ENCODE results near the gene BEND7. TPM values are rescaled to one million over a fixed set of nuclear protein-coding genes. Genes with fewer than 3 reads are reported as not detected.
"Not testable (repeated sequence)": the region's sequence is repeated elsewhere in the genome, so short reads cannot be mapped to it uniquely, and the experiment has no call there.

The BEND7 gene
- total RNA-seq, 1 donor from 2014 or later = 21.1 TPM

DNA sequence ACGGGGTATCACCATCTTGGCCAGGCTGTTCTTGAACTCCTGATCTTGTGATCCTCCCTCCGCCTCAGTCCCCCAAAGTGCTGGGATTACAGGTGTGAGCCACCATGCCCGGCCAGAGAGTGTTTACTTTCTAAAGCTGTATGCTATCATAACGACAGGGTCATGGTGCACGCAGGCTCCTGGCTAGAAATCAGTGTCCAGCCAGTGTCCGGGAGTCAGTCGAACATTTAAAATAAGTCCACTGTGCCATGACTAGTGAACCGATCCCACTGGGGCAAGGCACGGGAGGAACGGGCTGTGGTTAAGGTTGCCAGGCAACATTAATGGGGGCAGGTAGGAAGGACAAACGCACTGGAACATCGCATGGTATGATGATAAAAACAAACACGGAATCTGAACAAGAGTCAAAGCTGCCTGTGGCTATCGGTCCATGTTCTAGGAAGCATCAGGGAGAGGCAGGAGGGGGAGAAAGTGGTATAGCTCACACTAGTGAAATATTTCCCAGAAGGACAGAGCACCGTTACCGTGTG, 91.7 kb downstream of the BEND7 start:
- Mint-ChIP-seq H3K27ac (ENCODE audit: unreplicated experiment) (no peak overlapping the region), H3K9me3 (ENCODE audit: unreplicated experiment) (no peaks in the 10 kb centered on the region), H3K4me1 (ENCODE audit: low read depth, unreplicated experiment) (peaks cover 3% of the 10 kb centered on the region), H3K36me3 (ENCODE audit: low read depth, unreplicated experiment) (peaks cover 5% of the 10 kb centered on the region), H3K4me3 (ENCODE audit: unreplicated experiment) (no peak overlapping the region), H3K27me3 (ENCODE audit: low read depth, unreplicated experiment) (peaks cover 37% of the 10 kb centered on the region)
- H3K9ac ChIP-seq (ENCODE audit: low read length) = no peak overlapping the region
- TF ChIP-seq EZH2 (IDR thresholded peaks at IDR 0.05; ENCODE audit: insufficient read depth, low read length) (no peak), CTCF (IDR thresholded peaks at IDR 0.05; ENCODE audit: insufficient read depth, low read depth, low read length) (no peak)
- peaks cover 10% of the 10 kb centered on the region for H3K4me1 ChIP-seq (ENCODE audit: insufficient read depth, low read length)
- no peaks in the 10 kb centered on the region for H4K20me1 ChIP-seq (ENCODE audit: insufficient read depth, low read length)
- DNase-seq (ENCODE audit: low read depth) (no peak), FAIRE-seq (no peak)
- no peak overlapping the region for H3K27ac ChIP-seq (ENCODE audit: low read depth, low read length)
- peaks cover 32% of the 10 kb centered on the region for H3K27me3 ChIP-seq (ENCODE audit: insufficient read depth, low read length)
- H3K9me3 ChIP-seq (ENCODE audit: insufficient read depth, low read depth, low read length) = no peaks in the 10 kb centered on the region
- H2AFZ ChIP-seq (ENCODE audit: low read depth, low read length) = no peak overlapping the region
- H3K79me2 ChIP-seq (ENCODE audit: insufficient read depth, low read length) = no peaks in the 10 kb centered on the region
- no peak overlapping the region for H3K4me3 ChIP-seq (ENCODE audit: insufficient read depth, low read depth, low read length)
- H3K36me3 ChIP-seq (ENCODE audit: insufficient read depth, low read length) = no peaks in the 10 kb centered on the region
- H3K4me2 ChIP-seq (ENCODE audit: low read length) = no peak overlapping the region

DNA sequence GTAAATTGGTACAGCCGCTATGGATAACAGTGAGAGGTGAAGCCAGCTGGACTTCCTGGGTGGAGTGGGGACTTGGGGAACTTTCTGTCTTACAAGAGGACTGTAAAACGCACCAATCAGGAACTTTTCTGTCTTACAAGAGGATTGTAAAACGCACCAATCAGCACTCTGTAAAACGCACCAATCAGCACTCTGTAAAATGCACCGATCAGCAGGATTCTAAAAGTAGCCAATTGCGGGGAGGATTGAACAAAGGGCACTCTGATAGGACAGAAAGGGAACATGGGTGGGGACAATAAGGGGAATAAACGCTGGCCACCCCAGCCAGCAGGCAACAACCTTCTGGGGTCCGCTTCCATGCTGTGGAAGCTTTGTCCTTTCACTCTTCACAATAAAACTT, 100.9 kb downstream of the BEND7 start:
- not testable (repeated sequence) for H3K36me3 Mint-ChIP-seq (ENCODE audit: low read depth, unreplicated experiment); H3K4me1 ChIP-seq (ENCODE audit: insufficient read depth, low read length); FAIRE-seq; H3K36me3 ChIP-seq (ENCODE audit: insufficient read depth, low read length); H3K4me1 Mint-ChIP-seq (ENCODE audit: low read depth, unreplicated experiment); H3K4me3 Mint-ChIP-seq (ENCODE audit: unreplicated experiment); H3K4me3 ChIP-seq (ENCODE audit: insufficient read depth, low read depth, low read length); H3K9ac ChIP-seq (ENCODE audit: low read length); H2AFZ ChIP-seq (ENCODE audit: low read depth, low read length); H3K27ac Mint-ChIP-seq (ENCODE audit: unreplicated experiment); DNase-seq (ENCODE audit: low read depth); H4K20me1 ChIP-seq (ENCODE audit: insufficient read depth, low read length); H3K4me2 ChIP-seq (ENCODE audit: low read length); H3K9me3 ChIP-seq (ENCODE audit: insufficient read depth, low read depth, low read length); H3K27ac ChIP-seq (ENCODE audit: low read depth, low read length); H3K9me3 Mint-ChIP-seq (ENCODE audit: unreplicated experiment); H3K27me3 ChIP-seq (ENCODE audit: insufficient read depth, low read length); H3K79me2 ChIP-seq (ENCODE audit: insufficient read depth, low read length)
- peaks cover 20% of the 10 kb centered on the region for H3K27me3 Mint-ChIP-seq (ENCODE audit: low read depth, unreplicated experiment)

DNA sequence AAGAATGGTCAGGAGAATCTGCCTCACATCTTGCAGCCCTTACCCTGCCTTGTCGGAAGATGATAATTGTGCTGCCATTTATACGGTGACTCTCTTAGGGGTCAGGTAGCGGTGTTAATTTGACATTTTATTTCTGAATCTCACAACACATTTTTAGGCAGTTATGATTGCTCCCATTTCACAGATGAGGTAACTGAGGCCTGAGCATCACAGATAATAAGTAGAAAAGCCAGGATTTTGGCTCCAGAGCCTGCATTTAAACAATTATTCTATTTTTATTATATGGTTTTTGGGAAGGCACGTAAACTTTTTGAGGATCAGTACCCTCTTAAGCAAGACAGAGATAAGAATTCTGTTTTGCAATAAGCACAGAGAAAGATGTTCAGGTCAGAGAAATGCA, 103.4 kb downstream of the BEND7 start:
- Histone ChIP-seq H3K9ac (ENCODE audit: low read length) (no peak overlapping the region), H4K20me1 (ENCODE audit: insufficient read depth, low read length) (no peaks in the 10 kb centered on the region), H3K27me3 (ENCODE audit: insufficient read depth, low read length) (peaks cover 8% of the 10 kb centered on the region), H3K27ac (ENCODE audit: low read depth, low read length) (no peak overlapping the region), H2AFZ (ENCODE audit: low read depth, low read length) (no peak overlapping the region), H3K4me2 (ENCODE audit: low read length) (no peak overlapping the region), H3K4me3 (ENCODE audit: insufficient read depth, low read depth, low read length) (no peak overlapping the region), H3K36me3 (ENCODE audit: insufficient read depth, low read length) (no peaks in the 10 kb centered on the region), H3K9me3 (ENCODE audit: insufficient read depth, low read depth, low read length) (no peaks in the 10 kb centered on the region), H3K79me2 (ENCODE audit: insufficient read depth, low read length) (no peaks in the 10 kb centered on the region), H3K4me1 (ENCODE audit: insufficient read depth, low read length) (no peaks in the 10 kb centered on the region)
- no peak for TF ChIP-seq EZH2 (IDR thresholded peaks at IDR 0.05; ENCODE audit: insufficient read depth, low read length)
- no peak for TF ChIP-seq CTCF (IDR thresholded peaks at IDR 0.05; ENCODE audit: insufficient read depth, low read depth, low read length)
- DNase-seq (ENCODE audit: low read depth) (no peak), FAIRE-seq (no peak)
- Mint-ChIP-seq H3K9me3 (ENCODE audit: unreplicated experiment) (peaks cover 16% of the 10 kb centered on the region), H3K36me3 (ENCODE audit: low read depth, unreplicated experiment) (no peaks in the 10 kb centered on the region), H3K27me3 (ENCODE audit: low read depth, unreplicated experiment) (peaks cover 14% of the 10 kb centered on the region), H3K27ac (ENCODE audit: unreplicated experiment) (no peak overlapping the region), H3K4me3 (ENCODE audit: unreplicated experiment) (no peak overlapping the region), H3K4me1 (ENCODE audit: low read depth, unreplicated experiment) (no peaks in the 10 kb centered on the region)

Measured in astrocyte (in vitro differentiated cells and primary cell).